AG09309 (cell line): ENCODE results near the gene TRABD2A.

Experiments
- DNase-seq: peaks from one replicate; pipeline ENCODE4 v3.0.0-alpha.2; 2010; ENCODE audit warnings: low read depth
- H3K4me3 ChIP-seq: 2 replicates; pipeline ENCODE4 v1.5.1; 2011; ENCODE audit warnings: mild to moderate bottlenecking, low read depth, low read length, moderate library complexity; ENCODE audit not compliant: control insufficient read depth
- CTCF ChIP-seq: IDR thresholded peaks from 2 replicates; pipeline ENCODE4 v1.5.1; 2011; ENCODE audit warnings: mild to moderate bottlenecking, low read depth, low read length, inconsistent platforms; ENCODE audit not compliant: insufficient read depth, control insufficient read depth; ENCODE audit errors: missing control alignments

The TRABD2A gene

GRCh38 chr2:84894131-84894586 is 13.3 kb upstream of the TRABD2A start:
- DNase-seq: no peak
- H3K4me3 ChIP-seq: no peak overlapping the region
- TF ChIP-seq CTCF: no peak

- no peak for DNase-seq
- TF ChIP-seq CTCF: no peak
- no peak overlapping the region for H3K4me3 ChIP-seq
Measured at GRCh38 chr2:84891355-84892010, 10.6 kb upstream of the TRABD2A start.

DNA sequence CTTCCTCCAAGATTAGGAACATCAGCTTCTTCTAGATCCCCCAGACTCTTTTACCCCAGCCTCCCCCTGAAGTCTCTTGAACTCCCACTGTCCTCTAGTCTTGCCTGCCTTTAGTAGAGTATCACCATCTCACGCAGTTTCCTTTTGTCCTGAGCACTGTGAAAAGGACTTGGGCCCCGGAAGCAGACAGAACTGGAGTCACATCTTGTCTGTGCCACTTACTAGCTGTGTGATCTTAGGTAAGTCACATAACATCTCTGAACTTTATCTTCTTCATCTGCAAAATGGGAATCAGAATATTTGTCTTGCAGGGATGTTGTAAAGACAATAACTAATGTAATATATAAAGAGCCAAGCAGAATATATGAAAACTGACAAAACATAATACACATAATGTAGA is 8.4 kb upstream of the TRABD2A start:
- no peak overlapping the region for H3K4me3 ChIP-seq
- no peak for TF ChIP-seq CTCF
- DNase-seq: no peak

DNA sequence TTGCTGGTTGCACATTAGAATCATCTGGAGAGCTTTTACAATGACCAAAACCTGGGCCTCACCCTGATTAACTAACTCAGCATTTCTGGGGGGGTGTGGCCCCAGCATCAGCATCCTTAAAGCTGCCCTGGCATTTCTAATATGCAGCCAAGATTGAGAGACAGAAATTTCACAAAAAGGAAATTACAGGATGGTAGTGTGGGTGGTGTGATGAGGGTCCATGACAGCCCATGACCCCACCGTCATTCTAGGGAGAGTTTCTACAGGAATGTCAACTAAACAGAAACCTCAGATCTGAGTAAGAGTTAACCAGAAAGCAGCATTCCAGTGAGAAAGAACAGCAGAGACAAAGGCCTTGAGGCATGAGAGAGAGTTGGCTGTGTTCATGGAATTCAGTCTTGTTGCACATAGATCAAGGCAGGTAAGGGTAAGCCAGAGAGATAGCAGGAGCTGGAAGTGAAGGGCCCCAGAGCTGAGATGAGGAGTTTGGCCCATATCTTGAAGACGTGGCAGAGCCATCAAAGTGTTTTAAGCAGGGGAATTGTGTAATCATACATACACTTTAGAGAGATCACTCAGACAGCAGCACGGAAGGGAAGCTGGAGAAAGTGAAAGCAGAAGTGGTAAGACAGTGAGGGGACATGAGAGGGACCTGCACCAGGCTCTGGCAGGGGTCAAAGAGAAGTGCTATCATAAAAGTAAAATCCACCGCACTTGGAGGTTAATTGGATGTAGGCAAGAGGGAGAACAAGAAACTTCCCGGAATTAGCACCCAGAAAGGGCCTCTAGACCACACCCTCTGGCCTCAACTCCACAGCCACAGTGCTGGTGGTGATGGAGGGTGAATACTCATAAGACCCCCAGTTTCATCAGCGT is 7.8 kb upstream of the TRABD2A start:
- no peak for DNase-seq
- TF ChIP-seq CTCF: no peak
- H3K4me3 ChIP-seq: peak overlapping the region; percentile 11; the same call in 1 of the 2 replicates

DNA sequence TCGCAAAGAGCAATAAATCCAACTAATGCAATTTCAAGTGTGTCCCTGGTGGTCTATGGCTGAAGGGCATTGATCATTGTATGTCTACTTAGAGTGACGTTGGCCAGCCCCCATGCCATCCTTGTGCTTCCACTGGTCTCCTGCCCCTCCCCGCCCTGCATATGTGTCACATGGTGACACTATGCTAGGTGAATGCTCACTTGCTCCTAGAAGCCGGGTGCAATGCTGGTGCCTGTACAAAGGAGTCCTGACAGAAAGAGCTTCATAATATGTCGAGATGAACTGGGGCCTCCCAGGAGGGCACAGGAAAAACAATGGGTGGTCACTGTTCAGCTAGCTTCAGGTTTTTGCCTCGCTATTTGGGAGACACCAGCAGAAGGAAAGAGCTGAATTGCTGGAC is 5.9 kb upstream of the TRABD2A start:
- no peak overlapping the region for H3K4me3 ChIP-seq
- TF ChIP-seq CTCF: no peak
- no peak for DNase-seq

- no peak for DNase-seq
- no peak for TF ChIP-seq CTCF
- no peak overlapping the region for H3K4me3 ChIP-seq
Measured at GRCh38 chr2:84885111-84885510, 4.2 kb upstream of the TRABD2A start.
